Fibroblast of pulmonary artery (primary cell): ENCODE data around the gene SKAP2.

Source experiments
- DNase-seq: peaks from one replicate; pipeline ENCODE4 v3.0.0-alpha.2; 2010; ENCODE audit warnings: low read depth
- H3K4me3 ChIP-seq: replicated peaks from 2 replicates; pipeline ENCODE4 v1.5.1; 2011; ENCODE audit warnings: low read depth, mild to moderate bottlenecking, control low read depth, low read length, moderate library complexity
- TF ChIP-seq, protein P1 (sequence below): IDR thresholded peaks from 2 replicates; pipeline ENCODE4 v1.5.1; 2011; ENCODE audit warnings: mild to moderate bottlenecking, control low read depth, low read length, inconsistent platforms; ENCODE audit errors: missing control alignments

The SKAP2 gene

DNA sequence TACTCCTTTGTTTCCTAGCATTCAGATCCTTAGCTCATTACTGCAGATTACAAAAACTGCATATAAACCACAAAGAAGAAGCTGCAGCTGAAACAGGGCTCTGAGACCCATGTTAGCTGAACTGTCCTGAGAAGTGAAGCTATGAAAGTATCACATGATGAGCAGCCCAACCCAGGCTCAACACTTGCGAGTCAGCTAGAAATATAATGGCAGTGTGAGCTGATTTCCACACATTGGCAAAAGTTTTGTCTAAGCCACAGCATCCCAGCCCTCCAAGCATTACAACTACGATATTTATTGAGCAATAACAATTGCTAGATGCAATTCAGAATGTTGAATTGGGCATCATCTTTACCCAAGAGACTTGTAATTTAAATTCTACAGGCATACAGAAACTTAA lies 34.5 kb upstream of the SKAP2 start:
- DNase-seq, result no peak
- H3K4me3 ChIP-seq, result no peak overlapping the region
- TF ChIP-seq, protein P1, sequence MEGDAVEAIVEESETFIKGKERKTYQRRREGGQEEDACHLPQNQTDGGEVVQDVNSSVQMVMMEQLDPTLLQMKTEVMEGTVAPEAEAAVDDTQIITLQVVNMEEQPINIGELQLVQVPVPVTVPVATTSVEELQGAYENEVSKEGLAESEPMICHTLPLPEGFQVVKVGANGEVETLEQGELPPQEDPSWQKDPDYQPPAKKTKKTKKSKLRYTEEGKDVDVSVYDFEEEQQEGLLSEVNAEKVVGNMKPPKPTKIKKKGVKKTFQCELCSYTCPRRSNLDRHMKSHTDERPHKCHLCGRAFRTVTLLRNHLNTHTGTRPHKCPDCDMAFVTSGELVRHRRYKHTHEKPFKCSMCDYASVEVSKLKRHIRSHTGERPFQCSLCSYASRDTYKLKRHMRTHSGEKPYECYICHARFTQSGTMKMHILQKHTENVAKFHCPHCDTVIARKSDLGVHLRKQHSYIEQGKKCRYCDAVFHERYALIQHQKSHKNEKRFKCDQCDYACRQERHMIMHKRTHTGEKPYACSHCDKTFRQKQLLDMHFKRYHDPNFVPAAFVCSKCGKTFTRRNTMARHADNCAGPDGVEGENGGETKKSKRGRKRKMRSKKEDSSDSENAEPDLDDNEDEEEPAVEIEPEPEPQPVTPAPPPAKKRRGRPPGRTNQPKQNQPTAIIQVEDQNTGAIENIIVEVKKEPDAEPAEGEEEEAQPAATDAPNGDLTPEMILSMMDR, result no peak

GRCh38 chr7:26897928-26898327 lies 33.5 kb upstream of the SKAP2 start:
- TF ChIP-seq, protein P1, result no peak
- H3K4me3 ChIP-seq, result no peak overlapping the region
- no peak for DNase-seq

DNA sequence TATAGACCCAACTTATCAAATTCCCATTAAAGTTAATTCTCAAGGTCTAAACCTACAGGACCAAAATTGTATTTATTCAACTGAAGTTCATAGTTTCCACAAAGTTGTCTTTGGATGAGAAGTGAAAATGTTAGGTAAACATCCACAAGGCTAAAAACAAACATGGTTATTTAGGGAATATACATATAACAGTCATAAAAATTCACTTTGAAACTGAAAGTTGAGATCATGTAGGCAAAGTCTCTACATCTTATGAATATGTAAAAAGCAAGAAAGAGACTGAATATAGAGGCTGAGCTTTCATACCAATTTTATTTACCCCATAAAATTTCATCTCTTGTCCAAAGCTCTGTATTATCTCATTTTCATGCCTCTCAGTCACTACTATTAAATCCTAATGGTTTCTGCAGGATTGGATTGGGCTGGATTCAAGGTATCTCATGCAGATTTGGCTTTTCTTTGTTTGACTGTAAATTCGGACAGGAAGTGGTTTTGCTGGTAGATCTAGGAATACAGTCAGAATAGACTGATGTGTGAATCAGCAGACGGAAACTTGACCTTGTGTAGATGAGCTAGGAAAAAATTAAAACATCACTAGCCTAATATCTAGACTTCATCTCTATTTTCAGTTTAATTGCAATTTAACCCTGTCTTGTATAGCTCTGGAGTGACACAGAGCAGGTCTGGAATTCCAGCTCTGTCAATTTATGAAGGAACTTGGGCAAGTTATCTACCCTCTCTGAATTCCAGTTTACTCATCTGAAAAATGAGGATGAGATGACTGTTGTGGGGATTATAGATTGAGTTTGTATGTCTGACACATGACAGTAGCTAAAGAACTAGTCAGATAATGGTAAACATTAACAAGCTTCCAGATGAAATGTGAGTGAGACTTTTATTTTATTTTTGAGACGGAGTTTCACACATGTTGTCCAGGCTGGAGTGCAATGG lies 27.3 kb upstream of the SKAP2 start:
- H3K4me3 ChIP-seq, result no peak overlapping the region
- peak; percentile 2 for DNase-seq
- TF ChIP-seq, protein P1, result no peak

GRCh38 chr7:26880852-26881251 lies 16.5 kb upstream of the SKAP2 start:
- TF ChIP-seq, protein P1, result no peak
- no peak for DNase-seq
- H3K4me3 ChIP-seq, result no peak overlapping the region

GRCh38 chr7:26879671-26880070 lies 15.3 kb upstream of the SKAP2 start:
- TF ChIP-seq, protein P1, result no peak
- no peak overlapping the region for H3K4me3 ChIP-seq
- no peak for DNase-seq

GRCh38 chr7:26868841-26869495 lies 4.6 kb upstream of the SKAP2 start:
- no peak overlapping the region for H3K4me3 ChIP-seq
- DNase-seq, result no peak
- TF ChIP-seq, protein P1, result no peak
